IMR-90 (cell line): ENCODE results near the gene JMJD1C. TPM values are rescaled to one million over a fixed set of nuclear protein-coding genes. Genes with fewer than 3 reads are reported as not detected.

Source experiments
- ATAC-seq: fragments of 200-7000 bp; cut with Tn5 transposase; 2 replicates; pipeline ENCODE4 v1.9.1; 2020; ENCODE audit warnings: low read depth, mild to moderate bottlenecking, moderate library complexity
- BruUV-seq: library from RNA; stranded (reverse); fragments of 400-500 nt; replicated peaks from 2 replicates; lab custom pipeline; 2021; lab: Mats Ljungman, UMichigan
- CTCF ChIA-PET: fragments of 300-600 bp; formaldehyde crosslinking; extraction: SDS; loops from one replicate; lab custom pipeline; 2021; ENCODE audit warnings: antibody characterized with exemption; lab: Yijun Ruan, JAX
- POLR2A ChIA-PET: fragments of 300-600 bp; sonication (Branson Sonifier 250); formaldehyde crosslinking; loops from one replicate; lab custom pipeline; 2022; ENCODE audit warnings: antibody characterized with exemption; ENCODE audit not compliant: unreplicated experiment; lab: Charles Lee
- DNase-seq: peaks from one replicate; pipeline ENCODE4 v3.0.0; 2013
- H2AFZ ChIP-seq: replicated peaks from 2 replicates; pipeline ENCODE3; 2013; ENCODE audit warnings: low read length, mild to moderate bottlenecking; ENCODE audit not compliant: poor library complexity
- H2AK5ac ChIP-seq: 2 replicates; pipeline ENCODE4 v1.6.1; 2013; ENCODE audit warnings: low read depth, low read length, inconsistent platforms
- H2AK9ac ChIP-seq: replicated peaks from 2 replicates; pipeline ENCODE3; 2013; ENCODE audit warnings: mild to moderate bottlenecking, low read depth, low read length, moderate library complexity; ENCODE audit not compliant: poor library complexity
- H2BK120ac ChIP-seq: 2 replicates; pipeline ENCODE4 v1.6.1; 2013; ENCODE audit warnings: low read depth, low read length, inconsistent platforms
- H2BK15ac ChIP-seq: 3 replicates; pipeline ENCODE4 v1.6.1; 2013; ENCODE audit warnings: low read depth, low read length, inconsistent platforms
- H2BK20ac ChIP-seq: 2 replicates; pipeline ENCODE4 v1.6.1; 2013; ENCODE audit warnings: low read depth, mild to moderate bottlenecking, inconsistent platforms, low read length, moderate library complexity
- H2BK5ac ChIP-seq: 2 replicates; pipeline ENCODE4 v1.6.1; 2013; ENCODE audit warnings: mild to moderate bottlenecking, low read depth, low read length, inconsistent platforms; ENCODE audit not compliant: poor library complexity, severe bottlenecking
- H3K14ac ChIP-seq: replicated peaks from 2 replicates; pipeline ENCODE4 v1.6.1; 2013; ENCODE audit warnings: low read depth, low read length, inconsistent platforms
- H3K18ac ChIP-seq: 2 replicates; pipeline ENCODE4 v1.6.1; 2013; ENCODE audit warnings: low read depth, low read length, control low read depth
- H3K23ac ChIP-seq: 2 replicates; pipeline ENCODE4 v1.6.1; 2013; ENCODE audit warnings: low read depth, low read length, inconsistent platforms
- H3K27ac ChIP-seq: 2 replicates; pipeline ENCODE4 v1.5.1; 2013; ENCODE audit warnings: mild to moderate bottlenecking, control low read depth, low read length; ENCODE audit not compliant: insufficient read depth
- H3K27me3 ChIP-seq: 2 replicates; pipeline ENCODE4 v1.6.1; 2013; ENCODE audit warnings: low read length; ENCODE audit not compliant: control insufficient read depth, insufficient read depth
- H3K36me3 ChIP-seq: 2 replicates; pipeline ENCODE4 v1.6.1; 2013; ENCODE audit warnings: low read length, mixed read lengths; ENCODE audit not compliant: control insufficient read depth, insufficient read depth
- H3K4ac ChIP-seq: 2 replicates; pipeline ENCODE4 v1.6.1; 2013; ENCODE audit warnings: low read depth, low read length, inconsistent platforms
- H3K4me1 ChIP-seq: 2 replicates; pipeline ENCODE4 v1.6.1; 2013; ENCODE audit warnings: low read length, mixed read lengths; ENCODE audit not compliant: control insufficient read depth, insufficient read depth
- H3K4me2 ChIP-seq: 2 replicates; pipeline ENCODE4 v1.6.1; 2013; ENCODE audit warnings: low read depth, mild to moderate bottlenecking, control low read depth, low read length, moderate library complexity
- H3K4me3 ChIP-seq: 2 replicates; pipeline ENCODE4 v1.5.1; 2013; ENCODE audit warnings: low read depth, mild to moderate bottlenecking, control low read depth, low read length, moderate library complexity; ENCODE audit not compliant: insufficient read depth
- H3K56ac ChIP-seq: 2 replicates; pipeline ENCODE4 v1.6.1; 2013; ENCODE audit warnings: low read length, inconsistent platforms; ENCODE audit not compliant: insufficient read depth; ENCODE audit errors: extremely low read depth
- H3K79me1 ChIP-seq, 2 experiments: 2 replicates each; pipeline ENCODE4 v1.6.1; 2013; ENCODE audit warnings: low read length in 2 of 2, inconsistent platforms in 1 of 2, low read depth in 1 of 2
- H3K9ac ChIP-seq: 2 replicates; pipeline ENCODE4 v1.6.1; 2013; ENCODE audit warnings: low read depth, low read length, control low read depth
- H3K9me1 ChIP-seq: 2 replicates; pipeline ENCODE4 v1.6.1; 2013; ENCODE audit warnings: low read length, inconsistent platforms; ENCODE audit not compliant: insufficient read depth
- H3K9me3 ChIP-seq: 2 replicates; pipeline ENCODE4 v1.6.1; 2013; ENCODE audit warnings: low read length; ENCODE audit not compliant: control insufficient read depth, insufficient read depth
- H4K20me1 ChIP-seq: 2 replicates; pipeline ENCODE4 v1.6.1; 2013; ENCODE audit warnings: low read length, inconsistent platforms; ENCODE audit not compliant: insufficient read depth
- H4K5ac ChIP-seq: 2 replicates; pipeline ENCODE4 v1.6.1; 2013; ENCODE audit warnings: mild to moderate bottlenecking, low read depth, low read length, control low read depth
- H4K8ac ChIP-seq, 2 experiments: 2 replicates each; pipeline ENCODE4 v1.6.1; 2013; ENCODE audit warnings: low read depth in 2 of 2, low read length in 2 of 2, control low read depth in 1 of 2, inconsistent platforms in 1 of 2
- H4K91ac ChIP-seq: 2 replicates; pipeline ENCODE4 v1.6.1; 2013; ENCODE audit warnings: low read depth, low read length, inconsistent platforms; ENCODE audit not compliant: insufficient read depth
- BHLHE40 ChIP-seq: fragments of 150-350 bp; IDR thresholded peaks from 2 replicates; pipeline ENCODE4 v1.6.1; 2016; ENCODE audit warnings: mild to moderate bottlenecking, low read depth, low read length
- CEBPB ChIP-seq: IDR thresholded peaks from 2 replicates; pipeline ENCODE4 v1.6.1; 2012; ENCODE audit warnings: low read depth, low read length, improper control_type of control experiment
- CHD1 ChIP-seq: IDR thresholded peaks from 2 replicates; pipeline ENCODE4 v1.6.1; 2012; ENCODE audit warnings: low read depth, low read length, improper control_type of control experiment
- CTCF ChIP-seq: conservative IDR thresholded peaks from 2 replicates; pipeline ENCODE4 v1.5.1; 2012; ENCODE audit warnings: mild to moderate bottlenecking, low read depth, low read length, improper control_type of control experiment
- ELK1 ChIP-seq: fragments of 150-350 bp; IDR thresholded peaks from 2 replicates; pipeline ENCODE4 v1.6.1; 2016; ENCODE audit warnings: low read depth, mild to moderate bottlenecking, low read length, moderate library complexity, borderline replicate concordance
- FOS ChIP-seq: fragments of 150-350 bp; IDR thresholded peaks from 2 replicates; pipeline ENCODE4 v1.6.1; 2016; ENCODE audit warnings: low read depth, low read length
- MAFK ChIP-seq: IDR thresholded peaks from 2 replicates; pipeline ENCODE4 v1.6.1; 2012; ENCODE audit warnings: low read depth, low read length, improper control_type of control experiment
- MAZ ChIP-seq: IDR thresholded peaks from 2 replicates; pipeline ENCODE4 v1.6.1; 2012; ENCODE audit warnings: low read depth, mild to moderate bottlenecking, low read length, improper control_type of control experiment, moderate library complexity, borderline replicate concordance
- MXI1 ChIP-seq: IDR thresholded peaks from 2 replicates; pipeline ENCODE4 v1.6.1; 2012; ENCODE audit warnings: low read depth, mild to moderate bottlenecking, low read length, moderate library complexity, borderline replicate concordance
- NFE2L2 ChIP-seq: fragments of 150-350 bp; IDR thresholded peaks from 2 replicates; pipeline ENCODE4 v1.6.1; 2016; ENCODE audit warnings: low read depth, mild to moderate bottlenecking, low read length
- POLR2A ChIP-seq: IDR thresholded peaks from 2 replicates; pipeline ENCODE4 v1.6.1; 2012; ENCODE audit warnings: mild to moderate bottlenecking, low read depth, low read length
- RAD21 ChIP-seq: IDR thresholded peaks from 2 replicates; pipeline ENCODE4 v1.6.1; 2012; ENCODE audit warnings: low read length, improper control_type of control experiment
- RCOR1 ChIP-seq: IDR thresholded peaks from 2 replicates; pipeline ENCODE4 v1.6.1; 2012; ENCODE audit warnings: mild to moderate bottlenecking, low read length, improper control_type of control experiment; ENCODE audit not compliant: insufficient replicate concordance
- RFX5 ChIP-seq: IDR thresholded peaks from 2 replicates; pipeline ENCODE4 v1.8.0; 2012; ENCODE audit warnings: low read depth, mild to moderate bottlenecking, low read length, moderate library complexity
- SMC3 ChIP-seq: fragments of 150-350 bp; IDR thresholded peaks from 2 replicates; pipeline ENCODE4 v1.6.1; 2016; ENCODE audit warnings: low read depth, mild to moderate bottlenecking, antibody characterized with exemption, low read length, moderate library complexity
- USF2 ChIP-seq: fragments of 150-350 bp; IDR thresholded peaks from 2 replicates; pipeline ENCODE4 v1.6.1; 2017; ENCODE audit warnings: mild to moderate bottlenecking, antibody characterized with exemption, low read length, low read depth
- WGBS, 2 experiments: methylation state at CpG; one replicate each; pipeline versions ENCODE4 v1.1.5 to v1.1.7; 2013; ENCODE audit warnings: missing lambda C conversion rate in 2 of 2; ENCODE audit not compliant: insufficient read length in 1 of 2; ENCODE audit errors: extremely low coverage in 2 of 2; 5-methylcytosine and 5-hydroxymethylcytosine counted together
- dilution Hi-C: fragments of 300-500 bp; cut with HindIII; formaldehyde crosslinking; loops from one replicate; pipeline ENCODE4 v1.14.3; 2018; ENCODE audit warnings: low sequenced_read_pairs; ENCODE audit not compliant: unreplicated experiment
- in situ Hi-C: fragments of 300-500 bp; cut with MboI; formaldehyde crosslinking; loops from 3 replicates; pipeline ENCODE4 v1.14.3; 2019; ENCODE audit warnings: low sequenced_read_pairs, inconsistent platforms, mixed read lengths
- intact Hi-C: fragments of 100-400 bp; cut with micrococcal nuclease; formaldehyde crosslinking; loops from 2 replicates; pipeline ENCODE4 v1.10.0; 2022
- polyA plus RNA-seq, 3 experiments: library from polyadenylated mRNA; depleted of rRNA; stranded (reverse); fragments of >200 nt; gene quantifications; 2 replicates each; pipeline ENCODE4 v1.2.3, GENCODE V29; 2012; ENCODE audit warnings: low replicate concordance in 1 of 3
- total RNA-seq: library from RNA; depleted of rRNA; stranded (reverse); fragments of >200 nt; gene quantifications from 2 replicates; pipeline ENCODE4 v1.2.3, GENCODE V29; 2012

JMJD1C gene
- total and polyA plus RNA-seq, 2 of the 4 experiments (the other 2 are of a cell fraction): 15.6 to 96.8 TPM

DNA sequence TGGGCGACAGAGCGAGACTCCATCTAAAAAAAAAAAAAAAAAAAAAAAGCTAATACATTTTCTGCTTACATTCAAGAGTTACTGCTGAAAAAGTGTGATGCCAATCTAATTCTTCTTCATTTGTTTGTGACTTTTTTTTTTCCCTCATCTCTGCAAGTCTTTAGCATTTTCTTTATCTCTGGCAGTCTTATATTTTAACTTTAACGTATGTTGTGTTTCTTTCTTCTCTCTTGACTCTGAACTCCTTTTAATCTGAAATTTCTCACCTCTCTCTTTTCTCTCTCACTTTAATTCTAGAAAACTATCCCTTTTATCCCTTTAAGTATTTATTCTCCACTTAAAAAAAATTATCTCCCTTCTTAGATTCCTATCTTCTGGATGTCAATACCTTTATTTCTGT, 146.5 kb downstream of the JMJD1C start:
- H4K5ac ChIP-seq: no peak overlapping the region
- no peak overlapping the region for H3K9ac ChIP-seq
- H3K27ac ChIP-seq: no peak overlapping the region
- H3K4me2 ChIP-seq: no peak overlapping the region
- no peak overlapping the region for H2AFZ ChIP-seq
- no peak overlapping the region for H2BK120ac ChIP-seq
- no peak overlapping the region for H2BK5ac ChIP-seq
- no CpG with 5 or more reads among the region's 3 CpGs for WGBS, 2 experiments
- POLR2A ChIA-PET: no interaction called here
- no peak overlapping the region for H2AK9ac ChIP-seq
- ATAC-seq: no peak
- dilution Hi-C loops (no loop called here), intact Hi-C loops (no loop called here), in situ Hi-C loops (no loop called here)
- no peaks in the 10 kb centered on the region; the same call in 1 of the 2 replicates for H4K20me1 ChIP-seq
- no peak overlapping the region for H3K4me3 ChIP-seq
- BruUV-seq: no TSS peak
- H3K36me3 ChIP-seq: peaks cover 2% of the 10 kb centered on the region; the same call in 1 of the 2 replicates
- H3K27me3 ChIP-seq: no peaks in the 10 kb centered on the region
- H3K14ac ChIP-seq: no peak overlapping the region
- H2BK20ac ChIP-seq: no peak overlapping the region
- no peak overlapping the region for H3K56ac ChIP-seq
- CTCF ChIA-PET: no interaction called here
- H4K8ac ChIP-seq: no peak overlapping the region
- TF ChIP-seq RFX5 (no peak), ELK1 (no peak), MAFK (no peak), RCOR1 (no peak), CTCF (no peak), FOS (no peak), BHLHE40 (no peak), NFE2L2 (no peak), MAZ (no peak), MXI1 (no peak), SMC3 (no peak), CEBPB (no peak), RAD21 (no peak), POLR2A (no peak), CHD1 (no peak), USF2 (no peak)
- H3K9me3 ChIP-seq: no peaks in the 10 kb centered on the region
- H3K79me1 ChIP-seq: peaks cover 28 to 54% of the 10 kb centered on the region in 2 experiments
- H3K9me1 ChIP-seq: peaks cover 5% of the 10 kb centered on the region; the same call in 1 of the 2 replicates
- no peak overlapping the region for H3K23ac ChIP-seq
- no peak overlapping the region for H3K18ac ChIP-seq
- no peak for DNase-seq
- no peak overlapping the region for H2AK5ac ChIP-seq
- H4K91ac ChIP-seq: no peak overlapping the region
- no peaks in the 10 kb centered on the region for H3K4me1 ChIP-seq
- no peak overlapping the region for H3K4ac ChIP-seq
- no peak overlapping the region for H2BK15ac ChIP-seq
